Loucy (cell line): ENCODE results near the gene IFITM10.

Experiments
- H2AFZ ChIP-seq: fragments of 200-600 bp; sonication (generic); 2 replicates; pipeline ENCODE4 v1.6.0; 2016; ENCODE audit warnings: antibody characterized with exemption, mild to moderate bottlenecking, low read length, moderate library complexity
- H3F3A ChIP-seq: fragments of 200-600 bp; 2 replicates; pipeline ENCODE4 v1.6.0; 2016; ENCODE audit warnings: antibody characterized with exemption, low read depth, mild to moderate bottlenecking
- H3K27me3 ChIP-seq: fragments of 200-600 bp; sonication (generic); 2 replicates; pipeline ENCODE4 v1.6.1; 2014; ENCODE audit warnings: low read length, mild to moderate bottlenecking; ENCODE audit not compliant: insufficient read depth, poor library complexity, severe bottlenecking
- H3K36me3 ChIP-seq: fragments of 200-600 bp; sonication (generic); 2 replicates; pipeline ENCODE4 v1.6.1; 2016; ENCODE audit warnings: low read length; ENCODE audit not compliant: insufficient read depth
- H3K4me1 ChIP-seq: fragments of 200-600 bp; sonication (generic); 2 replicates; pipeline ENCODE4 v1.5.1; 2014; ENCODE audit warnings: low read length, mild to moderate bottlenecking; ENCODE audit not compliant: insufficient read depth, poor library complexity, severe bottlenecking
- H3K4me2 ChIP-seq: fragments of 200-600 bp; sonication (generic); 2 replicates; pipeline ENCODE4 v1.6.0; 2014; ENCODE audit warnings: antibody characterized with exemption, low read length, low read depth, mild to moderate bottlenecking; ENCODE audit not compliant: poor library complexity, severe bottlenecking
- H3K4me3 ChIP-seq: fragments of 200-600 bp; sonication (generic); 2 replicates; pipeline ENCODE4 v1.5.1; 2014; ENCODE audit warnings: low read length, mild to moderate bottlenecking, mixed read lengths; ENCODE audit not compliant: poor library complexity, severe bottlenecking
- H3K79me2 ChIP-seq: fragments of 200-600 bp; sonication (generic); 2 replicates; pipeline ENCODE4 v1.6.1; 2014; ENCODE audit warnings: low read length; ENCODE audit not compliant: insufficient read depth
- H3K9ac ChIP-seq: fragments of 200-600 bp; sonication (generic); 2 replicates; pipeline ENCODE4 v1.6.0; 2014; ENCODE audit warnings: mild to moderate bottlenecking, low read depth, low read length, moderate library complexity; ENCODE audit not compliant: poor library complexity, severe bottlenecking
- H3K9me2 ChIP-seq: fragments of 200-600 bp; sonication (generic); replicated peaks from 2 replicates; pipeline ENCODE4 v1.6.1; 2016; ENCODE audit warnings: low read depth, low read length, mixed read lengths
- H3K9me3 ChIP-seq: fragments of 200-600 bp; sonication (generic); 2 replicates; pipeline ENCODE4 v1.6.1; 2014; ENCODE audit warnings: mild to moderate bottlenecking, antibody characterized with exemption, low read length, low read depth; ENCODE audit not compliant: insufficient read depth
- H4K20me1 ChIP-seq: fragments of 200-600 bp; sonication (generic); 2 replicates; pipeline ENCODE4 v1.6.0; 2014; ENCODE audit warnings: antibody characterized with exemption, low read length, mild to moderate bottlenecking; ENCODE audit not compliant: insufficient read depth, poor library complexity, severe bottlenecking
- EZH2phosphoT487 ChIP-seq: fragments of 200-600 bp; IDR thresholded peaks from 2 replicates; pipeline ENCODE4 v1.6.1; 2018; ENCODE audit warnings: antibody characterized with exemption, mild to moderate bottlenecking, moderate library complexity, borderline replicate concordance
- TF ChIP-seq, protein P1 (sequence below): fragments of 200-600 bp; sonication (generic); conservative IDR thresholded peaks from 2 replicates; pipeline ENCODE4 v1.5.1; 2014; ENCODE audit warnings: mild to moderate bottlenecking, antibody characterized with exemption, low read length

IFITM10 gene

DNA sequence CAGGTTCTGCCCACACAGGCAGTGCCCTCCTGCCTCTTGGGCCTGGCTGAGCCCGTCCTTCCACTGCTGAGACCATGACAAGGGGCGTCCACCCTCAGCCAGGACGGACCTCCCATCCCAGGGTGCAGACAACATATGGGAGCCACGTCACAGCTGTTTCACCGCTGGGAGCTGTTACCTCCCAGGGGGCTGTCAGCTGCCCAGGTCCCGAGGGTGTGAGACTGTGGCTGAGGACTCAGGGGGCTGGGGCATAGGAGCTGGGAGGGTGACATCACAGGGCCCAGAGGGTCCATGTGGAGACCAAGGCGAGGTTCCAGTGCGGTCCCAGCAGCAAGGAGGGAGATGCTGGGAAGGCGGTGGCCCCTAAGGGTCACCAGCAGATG, 31.2 kb upstream of the IFITM10 start:
- H3K4me1 ChIP-seq: peaks cover 21% of the 10 kb centered on the region
- H3K27me3 ChIP-seq: no peaks in the 10 kb centered on the region
- H3K4me3 ChIP-seq: no peak overlapping the region
- no peaks in the 10 kb centered on the region for H3K9me3 ChIP-seq
- TF ChIP-seq, protein P1, sequence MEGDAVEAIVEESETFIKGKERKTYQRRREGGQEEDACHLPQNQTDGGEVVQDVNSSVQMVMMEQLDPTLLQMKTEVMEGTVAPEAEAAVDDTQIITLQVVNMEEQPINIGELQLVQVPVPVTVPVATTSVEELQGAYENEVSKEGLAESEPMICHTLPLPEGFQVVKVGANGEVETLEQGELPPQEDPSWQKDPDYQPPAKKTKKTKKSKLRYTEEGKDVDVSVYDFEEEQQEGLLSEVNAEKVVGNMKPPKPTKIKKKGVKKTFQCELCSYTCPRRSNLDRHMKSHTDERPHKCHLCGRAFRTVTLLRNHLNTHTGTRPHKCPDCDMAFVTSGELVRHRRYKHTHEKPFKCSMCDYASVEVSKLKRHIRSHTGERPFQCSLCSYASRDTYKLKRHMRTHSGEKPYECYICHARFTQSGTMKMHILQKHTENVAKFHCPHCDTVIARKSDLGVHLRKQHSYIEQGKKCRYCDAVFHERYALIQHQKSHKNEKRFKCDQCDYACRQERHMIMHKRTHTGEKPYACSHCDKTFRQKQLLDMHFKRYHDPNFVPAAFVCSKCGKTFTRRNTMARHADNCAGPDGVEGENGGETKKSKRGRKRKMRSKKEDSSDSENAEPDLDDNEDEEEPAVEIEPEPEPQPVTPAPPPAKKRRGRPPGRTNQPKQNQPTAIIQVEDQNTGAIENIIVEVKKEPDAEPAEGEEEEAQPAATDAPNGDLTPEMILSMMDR: no peak
- TF ChIP-seq EZH2phosphoT487: no peak
- no peaks in the 10 kb centered on the region for H3K9me2 ChIP-seq
- H3K36me3 ChIP-seq: no peaks in the 10 kb centered on the region
- H3K79me2 ChIP-seq: no peaks in the 10 kb centered on the region
- H3K4me2 ChIP-seq: peak overlapping the region; percentile 1
- H3K9ac ChIP-seq: peak overlapping the region; percentile 32
- no peak overlapping the region for H2AFZ ChIP-seq
- H3F3A ChIP-seq: no peaks in the 10 kb centered on the region
- H4K20me1 ChIP-seq: no peaks in the 10 kb centered on the region

DNA sequence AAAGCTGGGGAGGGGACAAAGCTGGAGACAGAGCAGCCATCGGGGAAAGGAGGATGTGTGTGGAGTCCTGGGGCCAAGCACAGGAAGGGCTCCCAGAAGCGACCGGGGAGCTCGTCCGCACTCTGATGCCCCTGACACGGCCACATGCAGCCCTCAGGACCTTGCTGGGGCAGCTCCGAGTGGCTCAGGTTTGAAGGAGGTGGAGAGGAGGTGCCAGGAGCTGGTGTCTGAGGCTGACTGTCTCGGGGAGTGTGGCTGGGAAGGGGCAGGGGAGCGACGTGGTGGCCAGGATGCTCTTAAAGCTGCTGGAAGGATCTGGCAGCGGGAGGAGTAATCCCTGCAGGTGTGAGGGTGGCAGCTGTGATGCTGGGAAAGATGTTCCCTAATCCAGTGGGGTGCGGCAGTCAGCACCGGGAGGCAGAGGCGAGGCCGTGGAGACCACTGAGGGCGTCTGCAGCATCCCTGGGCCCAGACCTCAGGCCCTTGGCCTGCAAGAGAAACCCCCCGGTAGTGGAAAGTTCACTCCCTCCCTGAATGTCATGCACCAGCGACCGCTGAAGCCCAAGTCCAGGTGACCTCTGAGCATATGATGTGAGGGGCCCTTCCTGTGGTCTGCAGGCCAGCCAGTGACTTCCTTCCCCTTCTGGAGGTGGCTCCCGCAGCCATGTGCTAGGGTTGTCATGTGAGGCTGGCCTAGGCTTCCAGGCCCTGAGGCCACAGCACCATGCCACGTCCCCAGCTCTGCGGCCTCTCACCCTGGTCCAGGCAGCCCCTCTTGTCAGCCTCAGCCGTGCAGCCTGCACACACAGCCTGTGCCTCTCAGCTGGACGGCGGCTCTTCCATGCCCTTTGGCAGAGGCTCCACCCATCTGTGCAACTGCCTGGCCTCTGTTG, 30.6 kb upstream of the IFITM10 start:
- peak overlapping the region; percentile 1 for H3K4me2 ChIP-seq
- H3K9ac ChIP-seq: peak overlapping the region; percentile 32
- H2AFZ ChIP-seq: no peak overlapping the region
- H3K36me3 ChIP-seq: no peaks in the 10 kb centered on the region
- H3K9me3 ChIP-seq: no peaks in the 10 kb centered on the region
- peaks cover 21% of the 10 kb centered on the region for H3K4me1 ChIP-seq
- H3K27me3 ChIP-seq: no peaks in the 10 kb centered on the region
- H3K9me2 ChIP-seq: no peaks in the 10 kb centered on the region
- no peaks in the 10 kb centered on the region for H3F3A ChIP-seq
- no peaks in the 10 kb centered on the region for H4K20me1 ChIP-seq
- H3K79me2 ChIP-seq: no peaks in the 10 kb centered on the region
- TF ChIP-seq, protein P1: no peak
- TF ChIP-seq EZH2phosphoT487: no peak
- H3K4me3 ChIP-seq: no peak overlapping the region

DNA sequence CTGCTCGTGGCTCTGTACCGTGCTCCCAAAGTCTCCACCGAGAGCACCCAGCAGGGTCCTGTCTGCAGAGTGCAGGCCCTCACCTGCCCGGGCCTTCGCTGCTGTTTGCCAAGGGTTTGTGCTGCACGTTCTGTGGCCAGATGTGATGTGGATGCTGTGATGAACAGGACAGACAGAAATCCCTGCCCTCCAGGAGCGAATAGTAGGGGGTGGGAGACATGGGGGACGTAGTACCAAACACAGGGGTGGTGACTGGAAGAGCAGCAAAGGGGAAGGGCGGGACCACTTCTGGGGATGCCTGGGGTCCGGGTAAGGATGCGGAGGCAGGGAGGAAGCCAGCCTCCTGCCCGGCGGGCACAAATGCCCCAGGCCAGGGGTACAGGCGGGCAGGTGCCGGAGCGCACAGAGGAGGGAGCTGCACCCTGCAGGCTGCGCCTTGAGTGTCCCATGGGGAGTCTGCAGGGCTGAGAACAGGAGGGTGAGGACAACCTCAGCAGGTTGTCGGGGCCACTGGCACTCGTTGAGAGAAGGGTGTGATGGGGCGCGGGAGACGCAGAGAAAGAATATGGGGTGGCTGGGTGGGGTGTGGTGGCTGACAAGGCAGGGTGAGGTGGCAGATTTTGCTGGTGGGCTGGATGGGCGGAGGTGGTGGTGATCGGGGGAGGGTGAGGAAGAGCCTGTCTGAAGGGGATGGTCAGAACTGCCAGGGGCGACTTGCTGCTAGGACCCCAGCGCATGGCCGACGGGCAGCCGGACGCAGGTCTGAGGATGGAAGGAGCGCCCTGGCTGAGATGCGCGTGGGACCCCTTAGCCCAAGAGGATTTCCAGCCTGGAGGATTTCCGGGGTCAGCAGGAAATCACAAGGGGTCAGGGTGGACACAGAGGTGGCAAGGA, 29.7 kb upstream of the IFITM10 start:
- H3K9me3 ChIP-seq: no peaks in the 10 kb centered on the region
- no peaks in the 10 kb centered on the region for H3K79me2 ChIP-seq
- no peak overlapping the region for H3K9ac ChIP-seq
- H3K4me2 ChIP-seq: no peak overlapping the region
- H3F3A ChIP-seq: no peaks in the 10 kb centered on the region
- H3K9me2 ChIP-seq: no peaks in the 10 kb centered on the region
- H3K27me3 ChIP-seq: no peaks in the 10 kb centered on the region
- peaks cover 21% of the 10 kb centered on the region for H3K4me1 ChIP-seq
- no peaks in the 10 kb centered on the region for H4K20me1 ChIP-seq
- TF ChIP-seq, protein P1: no peak
- no peak for TF ChIP-seq EZH2phosphoT487
- no peak overlapping the region for H2AFZ ChIP-seq
- no peaks in the 10 kb centered on the region for H3K36me3 ChIP-seq
- no peak overlapping the region for H3K4me3 ChIP-seq
